Psoas muscle (tissue), 8 donors: ENCODE measurements around the gene POLR2L. TPM values are rescaled to one million over a fixed set of nuclear protein-coding genes. Genes with fewer than 3 reads are reported as not detected.

Experiments used
- ATAC-seq, 4 donors: fragments of 200-7000 bp; cut with Tn5 transposase; one replicate each; pipeline ENCODE4 v1.9.1; 2020; ENCODE audit warnings: moderate library complexity in 3 of 4, mild to moderate bottlenecking in 2 of 4
- DNase-seq, 2 donors: peaks; one replicate each; pipeline ENCODE4 v3.0.0-alpha.2; 2020
- H3K27ac ChIP-seq: fragments of 200-600 bp; one replicate; pipeline ENCODE4 v1.8.0; 2022
- H3K27me3 ChIP-seq, 3 donors: fragments of 200-600 bp in 1 of 3; one replicate each; pipeline versions ENCODE4 v1.6.1 to v1.8.0; 2013 to 2022; ENCODE audit warnings: low read length in 2 of 3, mild to moderate bottlenecking in 2 of 3, moderate library complexity in 1 of 3; ENCODE audit not compliant: insufficient read depth in 3 of 3
- H3K36me3 ChIP-seq, 2 donors: fragments of 200-600 bp in 1 of 2; one replicate each; pipeline versions ENCODE4 v1.6.1 to v1.8.0; 2013 to 2022; ENCODE audit warnings: low read depth in 1 of 2, mild to moderate bottlenecking in 1 of 2, moderate library complexity in 1 of 2; ENCODE audit not compliant: insufficient read depth in 1 of 2
- H3K4me1 ChIP-seq: fragments of 200-600 bp; one replicate; pipeline ENCODE4 v1.8.0; 2022
- H3K4me3 ChIP-seq: fragments of 200-600 bp; one replicate; pipeline ENCODE4 v1.8.0; 2022; ENCODE audit warnings: mild to moderate bottlenecking
- H3K9me3 ChIP-seq: fragments of 200-600 bp; one replicate; pipeline ENCODE4 v1.8.0; 2022
- WGBS, 3 donors: extraction: QIAGEN DNeasy Blood & Tissue Kit; methylation state at CpG; one replicate each; pipeline versions ENCODE4 v1.1.6 to v1.1.7; 2013; 5-methylcytosine and 5-hydroxymethylcytosine counted together
- intact Hi-C, 2 donors: fragments of 100-400 bp; cut with DNase I; formaldehyde crosslinking; loops; one replicate each; pipeline versions ENCODE4 v1.11.0 to v1.14.2; 2022
- polyA plus RNA-seq, 3 donors: library from polyadenylated mRNA; stranded (reverse); fragments of 200-250 nt; gene quantifications; one replicate each; pipeline ENCODE4 v1.2.3, GENCODE V29; 2013
- total RNA-seq, 4 donors: library from RNA; stranded (reverse); fragmentation: NEBNext Ultra II Directional in 2 of 4; extraction: Animal tissue kit (Norgen Biotek cat#: 25700) in 2 of 4; gene quantifications; one replicate each; pipeline versions ENCODE4 v1.2.1 to v1.2.4, GENCODE V29; 2021 to 2023
- TF ChIP-seq, protein P1 (sequence below): fragments of 200-600 bp; IDR thresholded peaks from one replicate; pipeline ENCODE4 v1.8.0; 2022; ENCODE audit warnings: antibody characterized with exemption
- donor health status: healthy with polysubstance abuse.
- donor health status: DM: no; HTN: no; CAD: no; lungs with moderate emphysema.
- donor health status: Bipolar disorder and iron deficiency.
- donor health status: healthy.
- donor health status: DM: yes; HTN: yes; CAD: no.
- donor health status: DM: no; HTN: no; CAD: no.
- donor health status: DM: no; HTN: no; CAD: no.
- donor health status: DM: yes; HTN: yes; CAD: no.

Gene POLR2L
- total and polyA plus RNA-seq, 7 donors = 113 to 205 (median 176) TPM

DNA sequence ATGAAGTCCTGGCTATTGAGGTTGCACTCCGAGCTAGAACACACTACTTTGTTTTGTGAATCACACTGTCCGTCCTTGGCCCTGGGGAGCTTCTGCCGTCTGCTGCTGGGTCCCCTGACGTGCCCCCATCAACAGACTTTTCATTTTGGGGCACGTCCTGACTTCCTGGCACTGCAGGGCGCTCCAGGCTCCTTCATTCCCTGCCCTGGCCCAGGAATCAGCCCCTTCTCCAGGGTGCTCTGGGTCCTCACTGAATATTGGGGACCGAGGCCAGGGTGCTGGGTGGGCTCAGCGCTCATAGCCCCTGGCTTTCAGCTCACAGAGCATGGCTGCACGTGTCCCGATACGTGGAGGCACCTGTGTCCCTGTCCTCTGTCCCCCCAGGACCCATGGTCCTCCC is 22.6 kb upstream of the POLR2L start:
- H3K36me3 ChIP-seq = peaks cover 0 to 39% of the 10 kb centered on the region in 2 donors
- intact Hi-C loops = no loop called here
- WGBS, 3 donors = 84 to 93% (median 90%) methylated on average over 7 to 11 of the region's 11 CpGs

DNA sequence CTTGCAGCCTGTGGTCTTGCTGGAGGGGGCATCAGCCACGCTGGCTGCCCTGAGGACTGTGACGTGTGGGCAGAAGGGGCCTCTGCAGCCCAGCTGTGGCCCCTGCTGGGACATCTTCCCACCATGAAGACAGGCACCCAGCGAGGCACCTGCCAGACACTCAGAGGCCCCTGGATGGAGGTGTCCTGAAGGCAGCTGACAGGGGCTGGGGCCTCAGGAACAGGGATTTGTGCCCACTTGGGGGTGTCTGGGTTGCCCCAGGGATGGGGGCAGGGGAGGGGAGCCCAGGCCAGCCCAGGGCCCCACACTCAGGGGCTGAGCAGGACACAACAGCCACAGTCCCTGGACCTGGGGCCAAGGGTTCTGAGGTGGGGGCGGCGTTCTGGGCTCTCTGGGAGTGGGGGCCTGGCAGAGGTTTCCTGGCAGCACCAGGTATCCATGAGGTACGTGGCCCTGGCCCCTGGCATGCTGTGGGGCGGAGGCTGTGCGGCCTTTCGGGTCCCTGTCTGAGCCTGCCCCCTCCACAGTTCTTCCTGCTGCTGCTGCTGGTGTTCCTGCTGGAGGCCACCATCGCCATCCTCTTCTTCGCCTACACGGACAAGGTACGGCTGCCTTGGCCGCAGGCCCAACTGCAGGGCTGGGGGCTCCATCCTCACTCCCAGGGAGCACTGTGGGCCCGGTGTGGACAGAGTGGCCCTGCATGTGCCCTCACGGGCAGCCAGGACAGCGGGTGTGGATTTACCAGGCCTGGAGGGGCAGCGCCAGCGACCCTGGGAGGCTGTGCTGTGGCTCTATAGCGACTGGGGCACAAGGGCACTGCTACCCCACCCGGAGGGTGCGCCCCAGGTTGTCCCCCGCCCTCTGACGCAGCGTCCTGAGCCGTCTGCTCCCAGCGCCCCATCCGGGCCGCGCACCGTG is 21.8 kb upstream of the POLR2L start:
- ATAC-seq = no peak
- no peaks in the 10 kb centered on the region for H3K9me3 ChIP-seq
- 92 to 95% (median 95%) methylated on average over 28 to 31 of the region's 31 CpGs for WGBS, 3 donors
- H3K4me3 ChIP-seq = no peak overlapping the region
- TF ChIP-seq, protein P1, sequence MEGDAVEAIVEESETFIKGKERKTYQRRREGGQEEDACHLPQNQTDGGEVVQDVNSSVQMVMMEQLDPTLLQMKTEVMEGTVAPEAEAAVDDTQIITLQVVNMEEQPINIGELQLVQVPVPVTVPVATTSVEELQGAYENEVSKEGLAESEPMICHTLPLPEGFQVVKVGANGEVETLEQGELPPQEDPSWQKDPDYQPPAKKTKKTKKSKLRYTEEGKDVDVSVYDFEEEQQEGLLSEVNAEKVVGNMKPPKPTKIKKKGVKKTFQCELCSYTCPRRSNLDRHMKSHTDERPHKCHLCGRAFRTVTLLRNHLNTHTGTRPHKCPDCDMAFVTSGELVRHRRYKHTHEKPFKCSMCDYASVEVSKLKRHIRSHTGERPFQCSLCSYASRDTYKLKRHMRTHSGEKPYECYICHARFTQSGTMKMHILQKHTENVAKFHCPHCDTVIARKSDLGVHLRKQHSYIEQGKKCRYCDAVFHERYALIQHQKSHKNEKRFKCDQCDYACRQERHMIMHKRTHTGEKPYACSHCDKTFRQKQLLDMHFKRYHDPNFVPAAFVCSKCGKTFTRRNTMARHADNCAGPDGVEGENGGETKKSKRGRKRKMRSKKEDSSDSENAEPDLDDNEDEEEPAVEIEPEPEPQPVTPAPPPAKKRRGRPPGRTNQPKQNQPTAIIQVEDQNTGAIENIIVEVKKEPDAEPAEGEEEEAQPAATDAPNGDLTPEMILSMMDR = no peak
- H3K27me3 ChIP-seq = no peaks in the 10 kb centered on the region
- no peak for DNase-seq
- H3K36me3 ChIP-seq = peaks cover 0 to 39% of the 10 kb centered on the region in 2 donors
- intact Hi-C loops = no loop called here
- H3K4me1 ChIP-seq = peaks cover 4% of the 10 kb centered on the region
- H3K27ac ChIP-seq = no peak overlapping the region

More for the DNA sequence above, 22.6 kb upstream of the POLR2L start:
- no peaks in the 10 kb centered on the region for H3K27me3 ChIP-seq
- no peaks in the 10 kb centered on the region for H3K9me3 ChIP-seq
- peaks cover under 1% of the 10 kb centered on the region for H3K4me1 ChIP-seq
- DNase-seq (no peak), ATAC-seq (no peak)
- H3K4me3 ChIP-seq = no peak overlapping the region
- H3K27ac ChIP-seq = no peak overlapping the region
- TF ChIP-seq, protein P1 = no peak

DNA sequence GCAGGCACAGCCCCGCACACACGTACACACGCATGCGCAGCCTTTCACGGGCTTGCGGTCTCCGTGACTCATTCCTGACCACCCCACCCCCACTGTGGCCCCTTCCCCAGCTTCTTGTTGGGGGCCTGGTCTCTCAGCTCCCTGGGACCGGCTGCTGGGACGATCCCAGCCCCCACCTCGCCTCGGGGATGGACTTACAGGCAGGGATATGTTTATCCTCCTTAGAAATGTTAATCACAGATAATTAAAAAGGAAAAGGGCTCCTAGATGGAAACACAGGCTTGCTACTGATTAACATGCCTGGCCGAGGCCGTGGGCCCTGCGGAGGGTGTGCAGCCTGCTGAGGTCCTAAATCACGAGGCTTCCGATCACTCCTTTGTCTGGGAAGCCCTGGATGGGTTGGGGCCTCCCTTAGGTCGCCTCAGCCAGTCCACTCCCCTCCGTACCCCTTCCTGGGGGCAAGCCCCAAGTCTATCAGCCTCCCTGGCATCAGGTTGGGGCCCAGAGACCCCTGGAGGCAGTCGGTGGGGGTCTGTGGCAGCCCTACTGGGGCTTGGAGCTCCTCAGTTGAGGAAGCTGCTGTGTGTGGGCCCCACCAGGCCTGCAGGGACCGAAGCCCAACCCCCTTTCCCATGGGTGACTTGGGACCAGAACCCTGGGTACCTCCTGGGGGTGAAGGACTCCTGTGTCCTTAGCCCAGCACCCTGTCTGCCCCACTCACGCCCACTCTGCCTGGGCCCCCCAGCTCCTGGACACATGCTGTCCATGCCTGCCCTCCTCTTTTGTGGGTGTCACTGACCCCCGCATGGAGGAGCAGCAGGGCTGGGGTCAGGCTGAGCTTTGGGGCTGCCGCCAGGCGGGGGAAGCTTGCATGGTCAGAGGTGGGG is 20.9 kb upstream of the POLR2L start:
- ATAC-seq (no peak), DNase-seq (no peak)
- Histone ChIP-seq H3K27ac (no peak overlapping the region), H3K4me1 (peaks cover 4% of the 10 kb centered on the region), H3K36me3 (peaks cover 0 to 39% of the 10 kb centered on the region in 2 donors), H3K27me3 (no peaks in the 10 kb centered on the region), H3K9me3 (no peaks in the 10 kb centered on the region), H3K4me3 (no peak overlapping the region)
- TF ChIP-seq, protein P1 = no peak
- 78 to 86% (median 82%) methylated on average over 23 to 24 of the region's 24 CpGs for WGBS, 3 donors
- intact Hi-C loops = no loop called here

- 76 to 84% (median 79%) methylated on average over 12 of the region's 12 CpGs for WGBS, 3 donors
- H3K27me3 ChIP-seq = no peaks in the 10 kb centered on the region
- H3K36me3 ChIP-seq = peaks cover 0 to 39% of the 10 kb centered on the region in 2 donors
- TF ChIP-seq, protein P1 = no peak
- ATAC-seq (no peak), DNase-seq (no peak)
- H3K27ac ChIP-seq = no peak overlapping the region
- H3K4me3 ChIP-seq = no peak overlapping the region
- no peaks in the 10 kb centered on the region for H3K9me3 ChIP-seq
- intact Hi-C loops = no loop called here
- H3K4me1 ChIP-seq = peaks cover 4% of the 10 kb centered on the region
These were observed 20.3 kb upstream of the POLR2L start for GRCh38 chr11:862696-863022.
